Activated effector memory CD4-positive, alpha-beta T cell treated with anti-CD3 and anti-CD28 coated beads, Interleukin-2, amount 50 U/mL, for 16 hours (primary cell): ENCODE results near the gene RAB37.

ENCODE experiments used
- DNase-seq: peaks from one replicate; pipeline ENCODE4 v3.0.0-alpha.2; 2020

Gene RAB37, protein sequence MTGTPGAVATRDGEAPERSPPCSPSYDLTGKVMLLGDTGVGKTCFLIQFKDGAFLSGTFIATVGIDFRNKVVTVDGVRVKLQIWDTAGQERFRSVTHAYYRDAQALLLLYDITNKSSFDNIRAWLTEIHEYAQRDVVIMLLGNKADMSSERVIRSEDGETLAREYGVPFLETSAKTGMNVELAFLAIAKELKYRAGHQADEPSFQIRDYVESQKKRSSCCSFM

DNA sequence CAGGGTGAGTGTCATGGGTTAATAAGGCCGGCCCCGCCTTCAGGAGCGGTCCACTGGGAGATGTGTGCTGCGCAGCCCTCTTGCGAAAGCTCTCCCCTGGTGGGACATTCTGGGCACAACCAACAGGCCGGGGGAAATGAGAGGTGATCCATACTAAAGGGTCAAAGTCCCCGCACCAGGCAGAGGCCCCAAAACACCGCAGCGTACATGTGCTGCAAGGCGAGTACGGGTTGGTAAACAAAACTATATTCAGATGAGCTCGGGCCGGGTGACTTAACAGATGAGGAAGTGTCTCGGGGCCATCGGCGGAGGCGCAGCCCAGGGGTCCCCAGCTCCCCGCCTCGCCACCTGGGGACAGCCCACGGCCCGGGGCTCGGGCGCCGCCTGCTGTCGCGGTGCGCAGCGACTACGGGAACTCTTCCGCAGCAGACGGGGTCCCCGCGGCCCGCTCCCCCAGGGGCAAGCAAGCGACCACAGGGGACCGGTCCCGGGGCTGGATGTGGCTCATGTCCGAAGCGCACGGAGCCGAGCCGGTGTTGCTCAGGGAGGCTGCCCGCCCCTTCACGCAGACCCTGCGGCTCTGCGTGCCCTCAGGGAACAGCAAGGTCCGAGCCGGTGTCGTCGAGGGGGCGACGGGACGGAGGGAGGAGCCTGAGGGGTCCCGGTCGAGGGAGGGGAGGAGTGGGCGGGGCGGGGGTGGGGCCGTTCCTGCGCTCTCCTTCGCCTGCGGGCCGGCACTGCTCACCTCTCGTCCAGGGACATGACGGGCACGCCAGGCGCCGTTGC, at the start of gene RAB37:
Gene RAB37, plus strand, starts transcription at position 744 of the 786 bp plus-strand sequence. Its CDS starts 17 bp downstream, at position 761.
- peak; percentile 81 for DNase-seq

DNA sequence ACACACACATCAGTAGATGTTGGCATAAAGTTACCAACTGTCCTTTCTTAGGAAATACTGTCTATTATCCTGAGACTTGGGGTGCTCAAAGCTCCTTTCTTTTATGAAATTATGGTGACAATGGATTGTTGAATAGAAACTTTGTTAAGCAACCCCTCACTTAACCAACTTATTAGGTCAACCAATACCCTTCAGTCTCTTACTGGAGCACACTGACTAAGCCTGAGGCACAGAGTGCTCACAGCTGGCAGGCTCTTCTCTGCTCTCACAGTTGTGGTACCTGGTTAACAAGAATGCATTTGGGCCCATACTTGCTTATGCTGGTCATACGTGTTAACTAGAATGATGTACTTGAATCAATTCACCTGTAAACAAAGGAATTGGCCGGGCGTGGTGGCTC, 49.2 kb upstream of the RAB37 start:
- DNase-seq = peak; percentile 22

DNA sequence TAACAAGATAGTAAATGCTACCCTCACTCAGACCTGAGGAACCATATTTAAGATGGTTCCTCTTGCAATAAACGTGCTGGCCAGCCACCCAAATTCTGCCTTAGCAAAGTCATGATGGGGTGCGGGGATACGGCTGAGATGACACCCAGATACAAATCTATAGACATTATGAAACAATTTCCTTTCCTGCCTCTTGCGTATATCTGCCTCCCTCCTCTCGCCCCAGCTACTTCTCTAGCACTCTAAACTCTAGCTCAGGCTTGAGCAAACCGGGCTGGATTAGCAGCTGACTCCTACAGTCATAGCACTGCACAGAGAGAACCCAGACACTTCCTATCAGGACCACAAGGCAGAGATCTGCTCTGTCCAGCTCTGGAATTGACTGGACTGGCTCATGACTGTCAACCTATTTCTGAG, 46.6 kb upstream of the RAB37 start:
- peak; percentile 54 for DNase-seq

DNA sequence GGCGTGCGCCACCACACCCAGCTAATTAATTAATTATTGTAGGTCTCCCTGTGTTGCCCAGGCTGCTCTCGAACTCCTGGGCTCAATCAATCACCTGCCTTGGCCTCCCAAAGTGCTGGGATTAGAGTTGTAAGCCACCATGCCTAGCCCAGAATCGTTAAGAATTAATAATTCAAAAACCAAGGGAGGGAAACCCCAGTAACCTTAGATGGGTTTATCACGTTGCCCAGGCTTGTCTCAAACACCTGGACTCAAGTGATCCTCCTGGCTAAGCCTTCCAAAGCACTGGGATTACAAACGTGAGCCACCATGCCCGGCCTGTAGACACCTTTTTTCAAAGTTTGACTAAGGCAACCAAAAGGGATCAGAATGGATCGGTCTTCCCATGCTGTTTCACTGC, 45.9 kb upstream of the RAB37 start:
- DNase-seq = peak; percentile 19

DNA sequence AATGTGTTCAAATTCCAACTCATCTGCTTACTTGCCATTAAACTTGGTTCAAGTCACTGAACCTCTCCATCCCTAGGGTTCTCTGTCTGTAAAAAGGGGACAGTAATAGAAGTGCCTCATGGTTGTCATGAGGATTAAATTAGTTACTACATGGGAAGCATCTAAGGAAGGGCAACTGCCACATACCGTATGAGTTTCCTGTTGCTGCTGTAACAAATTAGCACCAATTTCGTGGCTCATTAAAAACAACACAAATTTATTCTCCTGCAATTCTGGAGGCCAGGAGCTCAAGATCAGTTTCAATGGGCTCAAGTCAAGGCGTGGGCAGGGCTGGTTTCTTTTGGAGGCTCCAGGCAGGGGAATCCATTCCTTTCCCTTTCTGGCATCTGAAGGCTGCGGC, 43.0 kb upstream of the RAB37 start:
- no peak for DNase-seq

DNA sequence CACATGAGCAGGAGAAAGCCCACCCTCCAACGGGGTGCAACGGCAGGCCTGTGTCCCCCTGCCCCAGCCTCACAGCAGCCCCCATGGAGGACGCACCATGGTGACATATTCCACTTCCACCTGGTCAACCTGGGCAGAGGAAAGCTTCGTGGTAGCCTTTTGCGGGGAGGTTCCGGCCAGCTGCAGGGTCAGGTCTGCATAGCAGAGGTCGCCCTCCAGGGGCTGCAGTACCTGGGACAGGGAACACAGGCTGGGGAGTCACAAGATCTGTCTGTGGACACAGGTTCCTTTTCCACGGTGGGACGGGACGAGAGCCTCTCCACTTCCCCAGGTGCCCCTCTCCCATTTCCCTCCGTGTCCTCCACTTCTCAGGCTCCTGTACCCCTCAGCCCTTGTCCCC, 41.4 kb upstream of the RAB37 start:
- DNase-seq = no peak

DNA sequence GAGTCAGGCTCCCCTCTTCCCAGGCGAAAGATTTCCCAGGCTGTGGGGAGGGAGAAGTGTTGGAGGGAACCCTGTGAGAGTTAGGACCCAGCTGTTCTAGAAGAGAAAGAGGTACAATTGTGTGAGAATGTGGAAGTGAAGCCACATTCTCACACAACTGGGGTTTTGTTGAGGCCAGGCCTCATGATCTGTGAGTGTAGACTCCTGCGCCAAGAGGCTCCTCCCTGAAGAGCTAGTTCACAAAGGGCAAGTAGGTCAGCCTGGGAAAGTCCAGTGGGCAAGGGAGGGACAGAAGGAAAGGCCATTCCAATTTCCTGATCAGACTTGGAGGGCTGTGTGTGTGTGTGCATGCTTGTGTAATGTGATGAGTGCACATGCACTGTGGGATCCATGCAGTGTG, 39.5 kb upstream of the RAB37 start:
- no peak for DNase-seq

DNA sequence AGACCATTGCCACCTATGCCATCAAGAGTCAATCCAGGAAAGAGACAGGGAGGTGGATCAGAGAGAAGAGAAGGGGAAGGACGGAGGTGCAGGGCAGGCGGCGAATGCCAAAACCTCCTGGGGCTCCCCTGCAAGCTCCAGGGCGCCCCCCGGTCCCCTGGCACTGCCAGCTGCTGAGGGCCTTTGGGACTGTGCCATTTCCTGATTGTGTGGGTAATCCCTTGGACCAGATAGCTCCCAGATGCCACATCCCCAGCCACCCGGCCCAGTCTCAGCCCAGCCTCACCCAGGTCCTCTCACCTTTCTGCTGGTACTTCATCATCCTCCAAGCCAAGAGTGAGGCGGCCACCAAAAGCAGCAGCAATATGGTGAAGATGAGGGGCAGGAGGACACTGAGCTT, 39.0 kb upstream of the RAB37 start:
- DNase-seq = no peak

DNA sequence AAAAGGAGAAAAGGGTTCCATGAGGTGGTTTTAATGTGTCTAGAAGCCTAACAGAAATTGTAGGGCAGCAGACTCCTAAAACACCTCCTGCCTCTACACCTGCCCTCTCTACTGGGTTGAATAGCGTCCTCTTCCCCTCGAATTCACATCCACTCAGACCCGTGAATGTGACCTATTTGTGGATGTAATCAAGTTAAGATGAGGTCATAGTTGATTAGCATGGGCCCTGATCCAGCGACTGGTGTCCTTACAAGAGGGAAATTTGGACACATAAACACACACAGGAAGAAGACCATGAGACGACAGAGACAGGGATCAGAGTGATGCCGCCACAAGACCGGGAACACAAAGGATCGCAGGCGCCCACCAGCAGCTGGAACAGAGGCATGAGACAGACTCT, 37.8 kb upstream of the RAB37 start:
- DNase-seq = no peak

DNA sequence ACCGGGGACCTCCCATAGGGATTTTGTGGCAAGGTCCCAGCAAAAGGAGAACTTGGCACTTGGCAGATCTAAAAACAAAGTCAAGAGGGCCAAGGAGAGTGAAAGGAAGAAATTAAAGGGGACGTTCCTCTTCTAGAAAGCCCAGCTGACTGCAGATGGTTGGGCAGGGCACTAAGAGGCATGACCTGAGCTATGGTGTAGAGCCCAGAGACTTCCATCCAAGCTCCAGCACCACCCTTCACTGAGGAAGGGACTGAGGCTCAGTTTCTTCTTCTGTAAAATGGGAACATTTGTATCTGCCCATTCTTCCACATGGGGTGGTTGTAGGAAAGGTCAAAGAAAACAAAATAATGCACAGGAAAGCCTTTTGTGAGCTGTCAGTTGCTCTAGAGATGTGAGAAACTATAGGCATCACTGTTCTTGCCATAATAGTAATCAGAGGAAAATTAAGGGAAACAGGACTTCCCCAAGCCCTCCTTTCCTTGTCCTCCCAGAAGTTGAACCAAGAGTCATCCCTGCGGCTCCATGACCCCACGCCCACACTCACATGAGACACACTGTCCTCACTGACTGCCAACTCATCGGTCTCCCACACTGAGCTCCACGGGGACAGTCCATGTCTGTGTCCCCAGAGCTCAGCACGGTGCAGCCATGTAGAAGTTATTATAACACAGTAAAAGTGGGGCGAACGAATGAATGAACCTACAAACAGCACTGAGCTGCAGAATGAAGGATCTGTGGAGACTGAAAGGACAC, 34.8 kb upstream of the RAB37 start:
- DNase-seq = no peak

DNA sequence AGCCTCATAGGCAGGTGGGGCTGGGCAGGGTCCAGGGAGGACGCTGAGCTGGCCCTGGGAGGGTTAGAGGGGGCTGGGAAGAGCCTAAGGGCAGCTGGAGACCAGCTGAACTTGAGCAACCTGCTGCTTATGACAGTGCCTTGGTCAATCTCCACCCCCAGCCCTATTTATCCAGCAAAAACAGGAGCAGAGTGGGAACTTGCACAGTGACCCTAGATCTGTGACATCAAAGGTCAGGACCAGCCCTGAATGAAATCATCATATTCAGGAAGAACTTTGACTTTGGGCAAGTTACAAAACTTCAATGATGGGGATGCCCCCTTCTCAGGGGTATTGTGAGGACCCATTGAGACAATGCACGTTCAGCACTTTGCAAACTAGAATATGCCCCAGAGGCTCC, 33.7 kb upstream of the RAB37 start:
- DNase-seq = no peak

DNA sequence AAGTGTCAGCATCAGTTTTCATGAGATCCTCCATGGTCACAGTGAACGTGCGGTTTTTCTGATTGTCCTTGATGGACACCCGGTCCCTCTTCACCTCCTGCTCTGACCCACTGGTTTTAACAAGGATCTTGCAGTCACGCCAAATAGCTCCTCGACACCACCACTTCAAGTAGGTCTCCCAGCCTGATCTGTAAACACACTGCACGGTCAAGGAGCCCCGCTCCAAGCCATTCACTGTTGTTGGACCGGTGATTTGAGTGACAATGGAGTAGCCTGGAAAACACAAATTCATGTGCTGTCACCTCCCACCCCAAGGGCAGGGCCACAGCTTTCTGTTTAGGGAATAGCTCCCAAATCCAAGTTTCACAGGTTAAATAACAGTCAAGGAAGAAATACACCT, 32.5 kb upstream of the RAB37 start:
- DNase-seq = no peak

DNA sequence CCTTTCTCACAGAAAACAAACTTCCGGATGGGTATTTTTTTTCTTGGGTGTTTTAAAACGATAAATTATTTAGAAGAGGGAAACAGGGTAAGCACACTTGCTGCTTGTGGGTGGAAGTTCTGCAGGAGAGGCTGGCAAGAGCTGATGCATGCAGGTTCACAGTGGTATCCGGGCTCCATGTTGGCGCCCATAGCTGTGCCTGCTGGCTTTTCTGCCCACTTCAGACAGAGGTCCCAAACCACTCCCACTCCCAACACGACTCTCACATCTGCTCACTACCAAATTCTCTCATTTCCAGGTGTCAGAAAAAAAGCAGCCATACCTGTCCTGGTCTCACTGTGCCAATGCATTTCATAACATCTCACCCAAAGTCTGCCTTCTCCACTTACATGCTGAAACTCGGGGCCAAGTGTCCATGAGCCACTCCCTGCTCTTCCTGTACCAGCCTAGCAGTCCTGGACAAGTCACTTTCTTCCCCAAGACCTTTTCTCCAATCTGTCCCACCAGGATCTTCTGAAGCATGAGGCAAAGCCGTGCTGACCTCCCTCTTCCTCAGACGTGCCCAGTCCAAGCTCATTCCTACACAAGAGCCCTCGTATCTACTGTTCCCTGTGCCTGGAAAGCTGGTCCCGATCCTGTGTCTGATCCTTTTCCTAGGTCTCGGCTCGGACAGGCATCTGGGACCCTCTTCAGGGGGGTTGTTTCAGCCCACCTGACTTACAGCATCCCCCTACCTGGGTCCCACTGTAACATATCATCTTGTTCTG, 25.8 kb upstream of the RAB37 start:
- no peak for DNase-seq

DNA sequence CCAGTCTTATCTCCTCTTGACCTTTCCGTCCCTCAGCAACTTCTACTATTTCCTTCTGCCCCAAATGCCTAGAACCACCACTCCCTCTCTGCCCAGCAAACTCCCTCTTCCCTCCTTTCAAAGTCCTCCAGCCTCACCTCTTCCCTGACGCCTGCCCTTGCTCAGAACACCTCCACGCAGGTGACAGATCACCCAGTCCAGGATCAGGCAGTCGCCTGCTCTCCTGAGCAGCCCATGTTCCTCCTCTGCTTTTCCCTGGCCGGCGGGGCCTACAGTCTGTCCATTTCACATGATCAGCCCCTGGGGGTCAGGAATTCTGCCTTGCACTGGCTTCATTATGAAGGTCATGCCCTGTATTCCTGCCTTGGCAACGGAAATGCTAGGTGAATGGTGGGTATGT, 24.8 kb upstream of the RAB37 start:
- no peak for DNase-seq

DNA sequence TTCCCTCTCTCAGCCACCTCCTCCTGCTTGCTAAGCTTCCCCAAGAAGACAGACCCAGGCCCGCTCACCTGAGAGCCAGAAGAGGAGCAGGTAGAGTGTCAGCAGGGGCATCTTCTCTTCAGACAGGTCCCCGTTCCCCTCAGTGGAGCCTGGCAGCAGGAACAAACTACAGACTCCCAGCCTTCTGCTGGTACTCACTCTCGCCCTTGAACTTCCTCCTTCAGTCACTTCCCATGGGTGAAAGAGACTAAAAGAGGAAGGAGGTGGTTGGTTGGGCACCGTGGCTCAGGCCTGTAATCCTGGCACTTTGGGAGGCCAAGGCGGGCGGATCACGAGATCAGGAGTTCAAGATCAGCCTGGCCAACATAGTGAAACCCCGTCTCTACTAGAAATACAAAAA, 24.3 kb upstream of the RAB37 start, which contains the start of gene CD300LF:
Gene CD300LF, minus strand, starts transcription at position 168 of the 400 bp plus-strand sequence. Its CDS starts 57 bp downstream, at position 111.
- DNase-seq = no peak

DNA sequence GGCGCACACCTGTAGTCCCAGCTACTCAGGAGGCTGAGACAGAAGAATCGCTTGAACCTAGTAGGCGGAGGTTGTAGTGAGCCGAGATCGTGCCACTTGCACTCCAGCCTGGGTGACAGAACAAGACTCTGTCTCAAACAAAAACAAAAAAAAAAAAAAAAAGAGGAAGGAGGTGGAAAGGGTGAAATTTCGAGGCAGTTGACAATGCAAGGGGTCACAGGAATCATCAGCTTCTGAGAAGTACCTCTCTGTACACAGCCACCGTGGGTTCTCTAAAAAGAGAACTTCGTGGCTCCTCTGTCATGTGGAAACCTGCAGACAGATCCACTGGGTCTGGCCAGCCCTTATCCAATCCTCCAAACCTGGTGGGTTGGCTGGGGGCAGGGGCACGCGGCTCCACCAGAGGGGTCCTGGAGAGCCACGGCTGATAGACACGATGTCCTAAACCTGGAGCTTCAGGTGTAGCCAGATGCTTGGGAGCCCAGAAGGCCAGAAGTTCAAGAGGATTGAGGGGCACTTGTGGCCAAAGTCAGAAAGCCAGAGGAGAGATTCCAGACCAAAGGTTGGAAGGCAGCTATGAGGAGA, 23.8 kb upstream of the RAB37 start:
- DNase-seq = no peak

DNA sequence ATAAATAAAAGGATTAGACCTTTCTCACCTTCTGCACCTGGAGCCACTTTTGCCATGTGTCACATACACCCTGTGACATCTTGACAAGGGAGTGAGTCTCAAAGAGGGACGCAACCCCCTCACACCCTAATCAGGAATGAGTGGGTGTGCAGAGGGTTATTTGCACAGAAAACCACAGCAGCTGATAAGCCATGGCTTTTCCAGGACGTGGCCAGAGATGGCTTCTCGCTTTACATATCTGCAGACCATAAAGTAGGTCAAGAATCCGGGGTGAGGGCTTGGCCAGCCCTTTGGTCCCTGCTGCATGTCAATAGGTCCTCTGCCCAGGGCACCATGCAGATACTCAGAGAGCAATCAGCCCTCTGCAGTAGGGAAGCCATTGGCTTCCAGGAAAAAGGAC, 21.9 kb upstream of the RAB37 start:
- DNase-seq = no peak

DNA sequence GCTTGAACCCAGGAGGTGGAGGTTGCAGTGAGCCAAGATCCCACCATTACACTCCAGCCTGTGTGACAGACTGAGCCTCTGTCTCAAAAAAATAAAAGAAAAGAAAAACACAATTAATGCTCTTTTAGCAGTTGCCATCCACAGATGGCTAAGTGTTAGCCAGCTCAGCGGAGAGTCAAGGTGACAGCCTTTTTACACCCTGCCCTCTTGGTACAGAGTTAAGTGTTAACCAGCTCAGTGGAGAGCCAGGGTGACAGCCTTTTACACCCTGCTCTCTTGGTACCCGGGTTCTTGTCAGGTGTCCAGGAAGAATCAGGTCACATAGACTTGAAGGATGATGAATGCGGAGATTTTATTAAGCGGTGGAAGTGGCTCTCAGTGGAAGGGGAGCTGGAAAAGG, 16.6 kb upstream of the RAB37 start:
- DNase-seq = no peak

DNA sequence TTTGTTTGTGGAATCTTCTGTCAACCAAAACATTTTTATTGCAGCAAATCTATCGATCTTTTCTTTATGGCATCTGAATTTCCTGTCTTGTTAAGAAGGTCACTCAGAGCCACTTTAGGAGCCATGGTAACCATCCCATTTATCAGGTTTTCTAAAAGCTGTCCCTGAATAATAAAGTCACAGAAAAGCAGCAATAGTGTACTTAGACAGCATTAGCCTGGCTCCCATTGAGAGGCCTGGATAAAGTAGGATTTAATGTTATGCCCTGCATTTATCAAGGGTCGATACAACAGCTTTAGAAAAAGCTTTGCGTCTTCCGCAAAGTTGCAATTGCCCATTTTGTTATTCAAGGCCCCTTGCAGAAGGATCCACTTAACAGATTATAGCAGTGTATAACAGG, 14.3 kb upstream of the RAB37 start:
- DNase-seq = no peak

DNA sequence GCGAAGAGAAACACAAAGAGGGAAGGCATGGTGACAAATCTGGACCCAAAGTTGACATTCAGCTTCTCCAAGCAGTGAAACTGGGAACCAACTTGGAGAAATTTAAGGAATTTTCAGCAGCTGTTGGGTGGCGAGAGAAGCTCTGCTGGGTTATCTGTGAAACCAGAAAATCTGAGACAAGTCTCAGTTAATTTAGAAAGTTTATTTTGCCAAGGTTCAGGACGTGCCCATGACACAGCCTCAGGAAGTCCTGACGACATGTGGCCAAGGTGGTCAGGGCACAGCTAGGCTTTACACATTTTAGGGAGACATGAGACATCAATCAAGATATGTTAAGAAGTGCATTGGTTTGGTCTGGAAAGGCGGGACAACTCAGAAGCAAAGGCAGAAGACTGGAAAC, 13.2 kb upstream of the RAB37 start:
- no peak for DNase-seq

DNA sequence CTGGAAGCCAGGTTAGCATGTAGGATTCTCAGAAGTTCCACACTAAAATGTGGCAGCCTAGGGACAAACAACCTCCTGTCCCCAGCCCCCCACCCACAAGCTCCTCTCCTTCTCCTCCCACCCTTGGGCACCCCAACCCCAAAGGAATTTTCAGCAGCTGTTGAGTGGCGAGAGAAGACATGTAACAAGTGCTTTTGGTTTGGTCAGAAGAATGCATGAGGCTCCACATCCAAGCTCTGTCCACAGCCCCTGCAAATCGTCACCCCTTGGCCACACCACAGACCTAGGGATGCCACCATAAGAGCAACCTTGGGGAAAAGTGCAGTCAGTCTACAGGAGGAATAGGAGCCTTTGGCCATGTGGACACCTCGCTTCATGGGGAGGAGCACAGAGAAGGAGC, 11.9 kb upstream of the RAB37 start:
- no peak for DNase-seq

DNA sequence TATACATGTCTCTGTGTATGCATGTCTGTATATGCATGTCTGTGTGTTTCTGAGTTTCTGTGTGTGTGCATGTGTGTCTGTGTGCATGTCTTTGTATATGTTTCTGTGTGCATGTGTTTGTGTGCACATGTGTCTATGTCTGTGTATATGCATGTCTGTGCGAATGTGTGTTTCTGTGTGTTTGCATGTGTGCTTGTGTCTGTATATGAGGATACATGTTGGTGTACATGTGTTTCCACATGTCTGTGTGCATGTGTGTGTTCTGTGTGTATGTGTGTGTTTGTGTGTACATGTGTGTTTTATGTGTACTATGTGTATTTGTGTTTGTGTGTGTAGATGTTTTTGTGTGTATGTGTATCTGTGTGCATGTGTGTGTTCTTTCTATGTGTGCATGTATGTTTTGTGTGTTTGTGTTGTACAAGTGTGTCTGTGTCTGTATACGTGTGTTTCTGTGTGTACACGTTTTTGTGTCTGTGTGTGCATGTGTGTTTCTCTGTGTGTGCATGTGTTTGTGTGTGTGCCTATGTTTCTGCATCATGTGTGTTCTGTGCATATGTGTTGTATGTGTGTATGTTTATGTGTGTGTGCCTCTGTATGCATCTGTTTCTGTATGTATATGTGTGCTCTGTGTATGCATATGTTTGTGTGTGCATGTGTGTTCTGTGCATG, 8.9 kb upstream of the RAB37 start:
- DNase-seq = no peak
